Mesothelial cell of epicardium (in vitro differentiated cells): Measurements from ENCODE around the gene RDH14. TPM values are rescaled to one million over a fixed set of nuclear protein-coding genes. Genes with fewer than 3 reads are reported as not detected.

ENCODE experiments used
- DNase-seq, 2 experiments: peaks; one replicate each; pipeline ENCODE4 v3.0.0; 2021; ENCODE audit warnings: low spot score in 2 of 2; ENCODE audit not compliant: unreplicated experiment in 2 of 2
- H3K27ac Mint-ChIP-seq: 2 replicates; pipeline ENCODE4 v1.8.0; 2021; ENCODE audit warnings: mixed read lengths
- H3K27me3 Mint-ChIP-seq: 2 replicates; pipeline ENCODE4 v1.8.0; 2021; ENCODE audit warnings: low read depth, mixed read lengths
- H3K36me3 Mint-ChIP-seq: 2 replicates; pipeline ENCODE4 v1.8.0; 2021; ENCODE audit warnings: mixed read lengths
- H3K4me1 Mint-ChIP-seq: 2 replicates; pipeline ENCODE4 v1.8.0; 2021; ENCODE audit warnings: mixed read lengths
- H3K4me3 Mint-ChIP-seq: 2 replicates; pipeline ENCODE4 v1.8.0; 2021; ENCODE audit warnings: mild to moderate bottlenecking, moderate library complexity, mixed read lengths
- H3K9me3 Mint-ChIP-seq: 2 replicates; pipeline ENCODE4 v1.8.0; 2021; ENCODE audit warnings: mixed read lengths
- CTCF ChIP-seq: fragments of 200-600 bp; sonication (generic); IDR thresholded peaks from one replicate; pipeline ENCODE4 v1.5.0; 2021; ENCODE audit warnings: antibody characterized with exemption; ENCODE audit not compliant: unreplicated experiment
- total RNA-seq: library from RNA; stranded (reverse); gene quantifications from 3 replicates; pipeline ENCODE4 v1.2.1, GENCODE V29; 2021

RDH14 gene
- total RNA-seq, 1 donor from 2014 or later, result 22.3 TPM

DNA sequence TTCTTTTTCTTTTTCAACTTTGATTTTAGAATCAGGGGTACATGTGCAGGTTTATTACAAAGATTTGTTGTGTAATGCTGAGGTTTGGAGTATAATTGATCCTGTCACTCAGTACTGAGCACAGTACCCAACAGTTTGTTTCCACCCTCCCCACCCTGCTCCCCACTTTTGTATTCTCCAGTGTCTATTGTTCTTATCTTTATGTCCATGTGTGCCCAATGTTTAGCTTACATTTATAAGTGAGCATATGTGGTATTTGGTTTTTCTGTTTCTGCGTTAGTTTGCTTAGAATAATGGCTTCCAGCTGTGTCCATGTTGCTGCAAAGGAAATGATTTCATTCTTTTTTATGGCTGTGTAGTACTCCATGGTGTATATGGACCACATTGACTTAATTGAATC, 43.1 kb downstream of the RDH14 start:
- Mint-ChIP-seq H3K27ac (no peak overlapping the region), H3K27me3 (peaks cover 6% of the 10 kb centered on the region), H3K36me3 (no peaks in the 10 kb centered on the region), H3K4me1 (peaks cover 52% of the 10 kb centered on the region), H3K4me3 (no peak overlapping the region), H3K9me3 (no peaks in the 10 kb centered on the region)
- no peak for DNase-seq
- TF ChIP-seq CTCF, result no peak

DNA sequence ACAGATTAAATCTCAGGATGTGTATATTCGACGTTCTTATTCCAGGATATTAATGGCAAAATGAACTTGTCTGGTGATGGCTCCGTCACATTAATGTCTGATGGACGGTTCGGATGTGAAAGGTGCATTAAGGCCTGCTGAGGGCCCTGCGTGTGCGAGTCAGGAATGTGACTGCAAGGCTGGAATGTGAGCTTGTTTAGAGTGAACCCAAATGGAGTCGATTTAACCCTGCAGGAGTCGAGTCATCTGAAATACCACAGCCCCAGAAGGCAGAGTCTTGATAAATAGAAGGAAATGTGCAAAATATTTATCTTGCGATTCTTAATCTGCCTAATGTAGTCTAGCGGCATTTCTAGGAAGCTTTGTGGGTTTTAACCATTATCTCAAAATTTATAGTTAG, 44.3 kb downstream of the RDH14 start:
- DNase-seq, result no peak
- Mint-ChIP-seq H3K36me3 (no peaks in the 10 kb centered on the region), H3K27ac (peak overlapping the region; percentile 82), H3K4me3 (no peak overlapping the region), H3K4me1 (peaks cover 52% of the 10 kb centered on the region), H3K27me3 (no peaks in the 10 kb centered on the region), H3K9me3 (peaks cover under 1% of the 10 kb centered on the region)
- no peak for TF ChIP-seq CTCF

- DNase-seq, result no peak
- peaks cover 45% of the 10 kb centered on the region for H3K4me1 Mint-ChIP-seq
- TF ChIP-seq CTCF, result no peak
- no peaks in the 10 kb centered on the region for H3K36me3 Mint-ChIP-seq
- H3K27ac Mint-ChIP-seq, result peak overlapping the region; percentile 82
- H3K27me3 Mint-ChIP-seq, result no peaks in the 10 kb centered on the region
- H3K4me3 Mint-ChIP-seq, result no peak overlapping the region
- peaks cover 7% of the 10 kb centered on the region for H3K9me3 Mint-ChIP-seq
Measured at GRCh38 chr2:18514526-18515461, 45.7 kb downstream of the RDH14 start.

DNA sequence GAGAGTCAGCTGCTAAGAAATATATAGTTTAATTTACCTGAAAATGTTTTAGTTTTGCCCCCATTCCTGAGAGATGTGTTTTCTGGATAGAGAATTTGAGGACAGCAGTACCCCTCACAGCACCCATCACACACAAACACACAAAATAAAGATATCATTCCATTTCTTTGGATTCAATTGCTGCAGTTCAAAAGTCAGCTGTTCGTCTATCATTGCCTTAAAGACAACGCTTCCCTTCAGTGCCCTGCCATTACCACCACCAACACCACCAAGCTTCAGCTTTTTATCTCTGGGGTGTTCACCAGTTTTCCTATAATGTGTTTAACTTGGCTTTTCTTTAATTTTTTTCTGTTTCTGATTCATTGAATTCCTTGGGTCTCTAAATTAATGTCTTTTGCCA, 49.7 kb downstream of the RDH14 start:
- no peak for TF ChIP-seq CTCF
- H3K27ac Mint-ChIP-seq, result no peak overlapping the region
- no peak for DNase-seq
- peaks cover 19% of the 10 kb centered on the region for H3K4me1 Mint-ChIP-seq
- no peaks in the 10 kb centered on the region for H3K36me3 Mint-ChIP-seq
- no peak overlapping the region for H3K4me3 Mint-ChIP-seq
- peaks cover 7% of the 10 kb centered on the region for H3K9me3 Mint-ChIP-seq
- no peaks in the 10 kb centered on the region for H3K27me3 Mint-ChIP-seq

- Mint-ChIP-seq H3K4me1 (peaks cover 4% of the 10 kb centered on the region), H3K9me3 (peaks cover 7% of the 10 kb centered on the region), H3K4me3 (no peak overlapping the region), H3K27ac (no peak overlapping the region), H3K36me3 (no peaks in the 10 kb centered on the region), H3K27me3 (no peaks in the 10 kb centered on the region)
- DNase-seq, result no peak
- no peak for TF ChIP-seq CTCF
Measured at GRCh38 chr2:18506883-18507509, 53.5 kb downstream of the RDH14 start.
